Measurements from ENCODE around the gene ITGB4. TPM values are rescaled to one million over a fixed set of nuclear protein-coding genes. Genes with fewer than 3 reads are reported as not detected.
A peak's percentile ranks its signal among the peaks of the same experiment; 100 is the strongest.

Gene ITGB4
- total and polyA plus RNA-seq, 2 experiments from 2014 or later, result 6.1 to 9.7 TPM

- H3K27me3 ChIP-seq (ENCODE audit: insufficient read depth), result no peaks in the 10 kb centered on the region
- no peak overlapping the region for H2AFZ ChIP-seq
- H3K27me3 Mint-ChIP-seq (ENCODE audit: insufficient read depth, low read depth, poor library complexity), result peaks cover 16% of the 10 kb centered on the region
- H3K4me1 Mint-ChIP-seq, result peaks cover 24% of the 10 kb centered on the region
- H3K27ac Mint-ChIP-seq, result no peak overlapping the region; the same call in 1 of the 2 replicates
- DNase-seq (ENCODE audit: low spot score), result no peak
- peaks cover 26% of the 10 kb centered on the region for H3K79me2 ChIP-seq (replicated peaks; ENCODE audit: insufficient read depth)
- H3K27ac ChIP-seq (ENCODE audit: low read depth), result no peak overlapping the region
- H4K20me1 ChIP-seq (replicated peaks; ENCODE audit: insufficient read depth), result peaks cover 8% of the 10 kb centered on the region
- H3K4me2 ChIP-seq, result no peak overlapping the region
- H3K9me3 Mint-ChIP-seq, result no peaks in the 10 kb centered on the region
- H3K4me3 ChIP-seq, result no peak overlapping the region
- H3K4me1 ChIP-seq (ENCODE audit: insufficient read depth), result no peaks in the 10 kb centered on the region
- H3K9me2 ChIP-seq (ENCODE audit: insufficient read depth), result no peaks in the 10 kb centered on the region
- TF ChIP-seq ZNF114 (CRISPR knock-in tag; IDR thresholded peaks at IDR 0.05) (no peak), POLR2AphosphoS5 (IDR thresholded peaks at IDR 0.05; ENCODE audit: low read depth) (no peak)
- peak; percentile 54 for ATAC-seq
- H3K4me3 Mint-ChIP-seq, result no peak overlapping the region
- no peaks in the 10 kb centered on the region for H3F3A ChIP-seq (replicated peaks; ENCODE audit: low read depth)
- H3K36me3 Mint-ChIP-seq (ENCODE audit: low read depth), result peaks cover 25% of the 10 kb centered on the region
- H3K36me3 ChIP-seq (ENCODE audit: insufficient read depth), result peaks cover 1% of the 10 kb centered on the region; the same call in 1 of the 2 replicates
These were observed 26.7 kb upstream of the ITGB4 start for GRCh38 chr17:75694536-75694935.

GRCh38 chr17:75695141-75695829 is 26.0 kb upstream of the ITGB4 start:
- Mint-ChIP-seq H3K4me3 (no peak overlapping the region), H3K27ac (no peak overlapping the region; the same call in 1 of the 2 replicates), H3K9me3 (no peaks in the 10 kb centered on the region), H3K36me3 (ENCODE audit: low read depth) (peaks cover 30% of the 10 kb centered on the region), H3K27me3 (ENCODE audit: insufficient read depth, low read depth, poor library complexity) (peaks cover 16% of the 10 kb centered on the region), H3K4me1 (peaks cover 24% of the 10 kb centered on the region)
- Histone ChIP-seq H3K4me1 (ENCODE audit: insufficient read depth) (no peaks in the 10 kb centered on the region), H3K4me3 (no peak overlapping the region), H2AFZ (no peak overlapping the region), H3K9me2 (ENCODE audit: insufficient read depth) (no peaks in the 10 kb centered on the region), H3K36me3 (ENCODE audit: insufficient read depth) (peaks cover 8% of the 10 kb centered on the region; the same call in 1 of the 2 replicates), H3K27me3 (ENCODE audit: insufficient read depth) (no peaks in the 10 kb centered on the region), H3K4me2 (no peak overlapping the region), H3K79me2 (replicated peaks; ENCODE audit: insufficient read depth) (peaks cover 18% of the 10 kb centered on the region; the same call in 1 of the 2 replicates), H3K27ac (ENCODE audit: low read depth) (no peak overlapping the region), H3F3A (replicated peaks; ENCODE audit: low read depth) (no peaks in the 10 kb centered on the region), H4K20me1 (replicated peaks; ENCODE audit: insufficient read depth) (peaks cover 7% of the 10 kb centered on the region)
- DNase-seq (ENCODE audit: low spot score) (no peak), ATAC-seq (no peak)
- no peak for TF ChIP-seq ETS1 (IDR thresholded peaks at IDR 0.05)
- no peak for TF ChIP-seq EZH2phosphoT487 (IDR thresholded peaks at IDR 0.05; ENCODE audit: unreplicated experiment)
- no peak for TF ChIP-seq POLR2AphosphoS5 (IDR thresholded peaks at IDR 0.05; ENCODE audit: low read depth)
- TF ChIP-seq ZNF114 (CRISPR knock-in tag; IDR thresholded peaks at IDR 0.05), result no peak
- TF ChIP-seq CREB1 (CRISPR knock-in tag; IDR thresholded peaks at IDR 0.05; ENCODE audit: low read depth), result no peak
- no peak for TF ChIP-seq CTCF (conservative IDR thresholded peaks at IDR 0.05; ENCODE audit: low read depth in 2 of 2)
- TF ChIP-seq EZH2 (IDR thresholded peaks at IDR 0.05; ENCODE audit: low read depth, unreplicated experiment), result no peak
- TF ChIP-seq ZNF462 (CRISPR knock-in tag; IDR thresholded peaks at IDR 0.05), result no peak
- no peak for TF ChIP-seq JUNB (IDR thresholded peaks at IDR 0.05; ENCODE audit: unreplicated experiment)
- no peak for TF ChIP-seq STAT1 (IDR thresholded peaks at IDR 0.05; ENCODE audit: unreplicated experiment)

All from GM23338 (cell line).